Astrocyte of the cerebellum (primary cell): Measurements from ENCODE around the gene DHCR24.
"Not testable (repeated sequence)": the region's sequence is repeated elsewhere in the genome, so short reads cannot be mapped to it uniquely, and the experiment has no call there.

Experiments used
- DNase-seq: peaks from one replicate; pipeline ENCODE4 v3.0.0-alpha.2; 2011; ENCODE audit warnings: low read depth
- H3K4me3 ChIP-seq: 2 replicates; pipeline ENCODE4 v1.5.1; 2011; ENCODE audit warnings: mild to moderate bottlenecking, low read depth, low read length, moderate library complexity
- CTCF ChIP-seq: IDR thresholded peaks from 2 replicates; pipeline ENCODE4 v1.5.1; 2012; ENCODE audit warnings: low read length, low read depth, moderate library complexity, mild to moderate bottlenecking; ENCODE audit errors: missing control alignments
- in situ Hi-C: cut with HindIII; loops from 2 replicates; pipeline ENCODE4 v1.10.0; 2017; ENCODE audit warnings: low sequenced_read_pairs

The DHCR24 gene

GRCh38 chr1:54882519-54882918, 4.5 kb downstream of the DHCR24 start:
- no peak for DNase-seq
- TF ChIP-seq CTCF: no peak
- in situ Hi-C loops: no loop called here
- no peak overlapping the region for H3K4me3 ChIP-seq

- in situ Hi-C loops, DNase-seq, H3K4me3 ChIP-seq: not testable (repeated sequence)
Measured at GRCh38 chr1:54881604-54882003, 5.4 kb downstream of the DHCR24 start.

- in situ Hi-C loops: no loop called here
- TF ChIP-seq CTCF: no peak
- DNase-seq: no peak
- H3K4me3 ChIP-seq: no peak overlapping the region
Measured at GRCh38 chr1:54879872-54880271, 7.1 kb downstream of the DHCR24 start.

- no peak overlapping the region for H3K4me3 ChIP-seq
- DNase-seq: no peak
- in situ Hi-C loops: no loop called here
- TF ChIP-seq CTCF: no peak
Measured at GRCh38 chr1:54876814-54877213, 10.2 kb downstream of the DHCR24 start.

- in situ Hi-C loops: no loop called here
- no peak for DNase-seq
- no peak for TF ChIP-seq CTCF
- H3K4me3 ChIP-seq: no peak overlapping the region
Measured at GRCh38 chr1:54875000-54875399, 12.0 kb downstream of the DHCR24 start.

GRCh38 chr1:54874079-54874830, 12.7 kb downstream of the DHCR24 start:
- in situ Hi-C loops: no loop called here
- no peak for TF ChIP-seq CTCF
- no peak overlapping the region for H3K4me3 ChIP-seq
- DNase-seq: no peak

- in situ Hi-C loops: no loop called here
- DNase-seq: no peak
- peak; percentile 6 for TF ChIP-seq CTCF
- H3K4me3 ChIP-seq: no peak overlapping the region
Measured at GRCh38 chr1:54872036-54872331, 15.0 kb downstream of the DHCR24 start.
